HepG2 (cell line): Measurements from ENCODE around the gene CCDC85C. TPM values are rescaled to one million over a fixed set of nuclear protein-coding genes. Genes with fewer than 3 reads are reported as not detected.
A peak's percentile ranks its signal among the peaks of the same experiment; 100 is the strongest.

ENCODE experiments used
- DMTF1 ChIP-seq: sonication (generic); formaldehyde crosslinking; IDR thresholded peaks from 2 replicates; pipeline ENCODE4 v1.4.0; 2020; ENCODE audit warnings: mild to moderate bottlenecking, missing genetic modification reagents
- DNMT1 ChIP-seq: sonication (generic); formaldehyde crosslinking; IDR thresholded peaks from 2 replicates; pipeline ENCODE4 v1.5.1; 2020; ENCODE audit warnings: mild to moderate bottlenecking, missing genetic modification reagents
- ERF ChIP-seq: IDR thresholded peaks from 2 replicates; pipeline ENCODE4 v1.6.1; 2018; ENCODE audit warnings: missing biosample characterization, missing genetic modification reagents
- ETV6 ChIP-seq: sonication (generic); formaldehyde crosslinking; conservative IDR thresholded peaks from 2 replicates; pipeline ENCODE4 v1.4.0; 2020; ENCODE audit warnings: missing genetic modification reagents
- FOSL1 ChIP-seq: sonication (generic); formaldehyde crosslinking; IDR thresholded peaks from 2 replicates; pipeline ENCODE4 v1.9.0; 2021; ENCODE audit warnings: missing genetic modification reagents, borderline replicate concordance
- HIC2 ChIP-seq: sonication (generic); formaldehyde crosslinking; IDR thresholded peaks from 2 replicates; pipeline ENCODE4 v1.9.0; 2022; ENCODE audit warnings: low read depth, missing genetic modification reagents
- ISL2 ChIP-seq: sonication (generic); formaldehyde crosslinking; IDR thresholded peaks from 2 replicates; pipeline ENCODE4 v1.5.0; 2020; ENCODE audit warnings: missing genetic modification reagents
- MAFK ChIP-seq, 2 experiments: IDR thresholded peaks in 1 of 2; conservative IDR thresholded peaks in 1 of 2; 2 replicates each; pipeline ENCODE4 v1.6.1; 2011; ENCODE audit warnings: improper control_type of control experiment in 2 of 2, low read length in 2 of 2
- POGK ChIP-seq: sonication (generic); formaldehyde crosslinking; conservative IDR thresholded peaks from 2 replicates; pipeline ENCODE4 v1.8.0; 2022; ENCODE audit warnings: mild to moderate bottlenecking, moderate library complexity, missing genetic modification reagents
- RBFOX2 ChIP-seq: fragments of 200-400 bp; formaldehyde crosslinking; IDR thresholded peaks from 2 replicates; pipeline ENCODE4 v1.6.1; 2017; ENCODE audit warnings: low read depth, mild to moderate bottlenecking, low read length
- RNF219 ChIP-seq: sonication (generic); formaldehyde crosslinking; IDR thresholded peaks from 2 replicates; pipeline ENCODE4 v1.5.0; 2020; ENCODE audit warnings: mild to moderate bottlenecking, missing genetic modification reagents
- ZBTB37 ChIP-seq: sonication (generic); formaldehyde crosslinking; IDR thresholded peaks from 2 replicates; pipeline ENCODE4 v1.4.0; 2020; ENCODE audit warnings: mild to moderate bottlenecking, missing genetic modification reagents
- ZNF24 ChIP-seq: fragments of 450-650 bp; IDR thresholded peaks from 2 replicates; pipeline ENCODE4 v1.6.1; 2017; ENCODE audit warnings: antibody characterized with exemption, mild to moderate bottlenecking
- ZNF33B ChIP-seq: sonication (generic); formaldehyde crosslinking; IDR thresholded peaks from 2 replicates; pipeline ENCODE4 v1.5.1; 2020; ENCODE audit warnings: mild to moderate bottlenecking, missing genetic modification reagents
- ZNF431 ChIP-seq: sonication (generic); formaldehyde crosslinking; IDR thresholded peaks from 2 replicates; pipeline ENCODE4 v1.9.0; 2022; ENCODE audit warnings: missing genetic modification reagents, low read depth, mild to moderate bottlenecking, borderline replicate concordance
- ZNF772 ChIP-seq: sonication (generic); formaldehyde crosslinking; IDR thresholded peaks from 2 replicates; pipeline ENCODE4 v1.5.0; 2020; ENCODE audit warnings: mild to moderate bottlenecking, missing genetic modification reagents
- ZNF792 ChIP-seq: IDR thresholded peaks from 2 replicates; pipeline ENCODE4 v1.6.1; 2016
- ZSCAN30 ChIP-seq: sonication (generic); formaldehyde crosslinking; IDR thresholded peaks from 2 replicates; pipeline ENCODE4 v1.5.0; 2020; ENCODE audit warnings: mild to moderate bottlenecking, missing genetic modification reagents
- polyA plus RNA-seq, 8 experiments: library from polyadenylated mRNA; depleted of rRNA in 3 of 8; stranded (reverse) in 7 of 8; unstranded in 1 of 8; fragments of >200 nt; fragmentation: Illumina TruSeq in 4 of 8; extraction: Trizol in 4 of 8; gene quantifications; 2 replicates each; pipeline versions ENCODE4 v1.2.1 to v1.2.3, GENCODE V29; 2011 to 2016; ENCODE audit warnings: low read depth in 4 of 8, missing spikeins in 1 of 8, mixed read lengths in 1 of 8; ENCODE audit not compliant: insufficient read depth in 1 of 8
- total RNA-seq, 5 experiments: library from RNA; depleted of rRNA; stranded (reverse); fragments of >200 nt; fragmentation: Illumina TruSeq; extraction: Trizol; gene quantifications; 2 replicates each; pipeline ENCODE4 v1.2.3, GENCODE V29; 2016; ENCODE audit warnings: low read depth in 1 of 5

CCDC85C gene
- total and polyA plus RNA-seq, 2 of the 13 experiments (the other 11 are each of a cell fraction or from before 2014, with no cell fraction given) = 18.8 to 43.8 TPM

GRCh38 chr14:99603471-99604277 is at the start of gene CCDC85C (continued):
- TF ChIP-seq POGK (CRISPR knock-in tag) (peak; percentile 91), ZNF772 (CRISPR knock-in tag) (peak; percentile 97; the same call in 1 of the 2 replicates), ZBTB37 (CRISPR knock-in tag) (no peak), DMTF1 (CRISPR knock-in tag) (peak; percentile 91; the same call in 1 of the 2 replicates), ZNF33B (CRISPR knock-in tag) (peak; percentile 80; the same call in 1 of the 2 replicates), ZNF431 (CRISPR knock-in tag) (peak; percentile 84), MAFK (conservative IDR thresholded peaks at IDR 0.05 in 1 of 2, IDR thresholded peaks at IDR 0.05 in 1 of 2; ENCODE audit: low read length in 2 of 2) (no peak), ZNF792 (peak; percentile 88), RNF219 (peak; percentile 55; the same call in 1 of the 2 replicates), HIC2 (peak; percentile 51; the same call in 1 of the 2 replicates), DNMT1 (peak; percentile 78; the same call in 1 of the 2 replicates), ZSCAN30 (CRISPR knock-in tag) (0 out of 2 replicates have a peak, but pooled peaks have one; percentile 49), RBFOX2 (peak; percentile 59), ETV6 (CRISPR knock-in tag) (peak; percentile 96), ERF (peak; percentile 95), ZNF24 (no peak), FOSL1 (CRISPR knock-in tag) (peak; percentile 59; the same call in 1 of the 2 replicates), ISL2 (peak; percentile 37; the same call in 1 of the 2 replicates)
